ENCODE measurements around the gene TNS3.

TNS3 gene

DNA sequence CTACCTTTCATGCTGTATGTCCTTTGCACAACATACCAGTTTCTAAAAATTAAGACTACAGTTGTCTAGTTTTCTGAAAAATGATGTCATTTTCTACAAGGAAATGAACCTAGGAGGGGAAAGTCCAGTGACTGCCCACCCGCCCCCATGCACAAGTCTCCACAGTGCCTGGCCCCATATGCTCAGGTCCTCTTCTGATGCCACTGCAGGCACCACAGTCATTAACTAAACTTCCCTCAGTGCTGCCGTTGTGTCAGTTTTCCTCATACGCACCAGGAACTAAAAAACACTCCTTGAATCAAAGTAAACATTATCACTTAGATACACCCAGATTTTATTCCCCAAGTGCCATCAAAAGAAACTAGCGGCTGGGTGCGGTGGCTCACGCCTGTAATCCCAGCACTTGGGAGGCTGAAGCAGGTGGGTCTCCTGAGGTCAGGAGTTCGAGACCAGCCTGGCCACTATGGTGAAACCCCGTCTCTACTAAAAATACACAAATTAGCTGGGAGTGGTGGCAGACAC is 6.9 kb upstream of the TNS3 start:
- DNase-seq, result no peak
- H4K20me1 ChIP-seq (ENCODE audit: insufficient read depth, low read length), result no peaks in the 10 kb centered on the region
- H2AFZ ChIP-seq (ENCODE audit: low read length), result no peak overlapping the region
- H3K79me2 ChIP-seq (ENCODE audit: low read length), result no peaks in the 10 kb centered on the region
- no peaks in the 10 kb centered on the region for H3F3A ChIP-seq (ENCODE audit: insufficient read depth, low read length)
- no peaks in the 10 kb centered on the region for H3K9me3 ChIP-seq (replicated peaks; ENCODE audit: insufficient read depth, low read length)
- no peaks in the 10 kb centered on the region for H3K27me3 ChIP-seq (replicated peaks; ENCODE audit: insufficient read depth, low read length)
- no peak overlapping the region for H3K4me2 ChIP-seq (ENCODE audit: low read depth, low read length)
- no peak overlapping the region for H3K4me3 ChIP-seq (ENCODE audit: low read length)
- peaks cover 14% of the 10 kb centered on the region for H3K4me1 ChIP-seq (ENCODE audit: low read length)
- TF ChIP-seq EZH2phosphoT487 (IDR thresholded peaks at IDR 0.05; ENCODE audit: low read length) (no peak), CTCF (IDR thresholded peaks at IDR 0.05; ENCODE audit: low read length) (no peak), EZH2 (optimal IDR thresholded peaks at IDR 0.05; ENCODE audit: low read depth, low read length) (no peak)
- no peak overlapping the region for H3K27ac ChIP-seq (ENCODE audit: low read length)
- no peaks in the 10 kb centered on the region for H3K9me2 ChIP-seq (replicated peaks; ENCODE audit: insufficient read depth, low read length)
- no peaks in the 10 kb centered on the region for H3K36me3 ChIP-seq (replicated peaks; ENCODE audit: insufficient read depth, low read length)
- no peak overlapping the region for H3K9ac ChIP-seq (ENCODE audit: low read length)

DNA sequence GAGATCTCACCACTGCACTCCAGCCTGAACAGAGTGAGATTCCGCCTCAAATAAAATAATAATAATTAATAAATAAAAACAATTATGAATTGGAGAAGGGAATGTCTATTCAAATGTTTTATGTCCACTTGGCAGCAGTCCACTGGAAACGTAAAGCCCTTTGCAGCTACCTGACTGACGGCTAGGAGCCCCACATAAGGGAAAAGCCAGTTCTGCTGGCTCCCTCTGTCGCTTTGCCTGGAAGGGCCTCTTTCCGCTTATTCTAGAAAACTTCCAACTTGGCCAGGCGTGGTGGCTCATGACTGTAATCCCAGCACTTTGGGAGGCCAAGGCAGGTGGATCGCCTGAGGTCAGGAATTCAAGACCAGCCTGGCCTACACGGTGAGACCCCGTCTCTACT is 6.1 kb upstream of the TNS3 start:
- Histone ChIP-seq H3K79me2 (ENCODE audit: low read length) (no peaks in the 10 kb centered on the region), H3K9me2 (replicated peaks; ENCODE audit: insufficient read depth, low read length) (no peaks in the 10 kb centered on the region), H3K36me3 (replicated peaks; ENCODE audit: insufficient read depth, low read length) (no peaks in the 10 kb centered on the region), H2AFZ (ENCODE audit: low read length) (no peak overlapping the region), H3K27ac (ENCODE audit: low read length) (no peak overlapping the region), H3F3A (ENCODE audit: insufficient read depth, low read length) (no peaks in the 10 kb centered on the region), H4K20me1 (ENCODE audit: insufficient read depth, low read length) (no peaks in the 10 kb centered on the region), H3K9me3 (replicated peaks; ENCODE audit: insufficient read depth, low read length) (no peaks in the 10 kb centered on the region), H3K27me3 (replicated peaks; ENCODE audit: insufficient read depth, low read length) (no peaks in the 10 kb centered on the region; the same call in 1 of the 2 replicates), H3K4me2 (ENCODE audit: low read depth, low read length) (no peak overlapping the region), H3K4me3 (ENCODE audit: low read length) (no peak overlapping the region), H3K9ac (ENCODE audit: low read length) (no peak overlapping the region), H3K4me1 (ENCODE audit: low read length) (peaks cover 14% of the 10 kb centered on the region)
- no peak for TF ChIP-seq CTCF (IDR thresholded peaks at IDR 0.05; ENCODE audit: low read length)
- TF ChIP-seq EZH2phosphoT487 (IDR thresholded peaks at IDR 0.05; ENCODE audit: low read length), result no peak
- no peak for DNase-seq

DNA sequence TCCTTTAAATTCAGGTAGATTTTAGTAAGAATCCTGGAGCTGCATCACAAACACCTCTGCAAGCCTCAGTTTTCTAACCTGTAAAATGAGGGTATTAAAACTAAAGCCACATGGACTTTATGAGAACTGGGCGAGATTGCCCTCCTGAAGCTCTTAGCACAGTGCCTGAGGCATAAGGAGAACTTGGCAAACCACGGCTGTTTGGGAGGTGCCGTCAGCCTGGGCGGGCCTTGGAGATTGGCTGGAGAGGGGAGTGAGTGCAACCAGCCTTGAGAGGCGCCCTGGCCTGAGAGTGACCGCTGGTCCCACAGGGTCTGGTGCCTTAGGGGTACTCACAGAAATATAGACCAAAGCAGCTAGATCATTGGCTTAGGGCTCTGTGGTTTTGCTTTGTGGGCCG is 5.4 kb upstream of the TNS3 start:
- Histone ChIP-seq H3K9me3 (replicated peaks; ENCODE audit: insufficient read depth, low read length) (no peaks in the 10 kb centered on the region), H3K4me3 (ENCODE audit: low read length) (no peak overlapping the region), H3K9me2 (replicated peaks; ENCODE audit: insufficient read depth, low read length) (no peaks in the 10 kb centered on the region), H3K27me3 (replicated peaks; ENCODE audit: insufficient read depth, low read length) (no peaks in the 10 kb centered on the region; the same call in 1 of the 2 replicates), H3K27ac (ENCODE audit: low read length) (no peak overlapping the region), H3K79me2 (ENCODE audit: low read length) (no peaks in the 10 kb centered on the region), H3K4me1 (ENCODE audit: low read length) (peaks cover 14% of the 10 kb centered on the region), H3K9ac (ENCODE audit: low read length) (no peak overlapping the region), H2AFZ (ENCODE audit: low read length) (no peak overlapping the region), H3F3A (ENCODE audit: insufficient read depth, low read length) (no peaks in the 10 kb centered on the region), H3K4me2 (ENCODE audit: low read depth, low read length) (no peak overlapping the region), H4K20me1 (ENCODE audit: insufficient read depth, low read length) (no peaks in the 10 kb centered on the region), H3K36me3 (replicated peaks; ENCODE audit: insufficient read depth, low read length) (no peaks in the 10 kb centered on the region)
- no peak for DNase-seq
- no peak for TF ChIP-seq CTCF (IDR thresholded peaks at IDR 0.05; ENCODE audit: low read length)
- TF ChIP-seq EZH2 (optimal IDR thresholded peaks at IDR 0.05; ENCODE audit: low read depth, low read length), result no peak
- no peak for TF ChIP-seq EZH2phosphoT487 (IDR thresholded peaks at IDR 0.05; ENCODE audit: low read length)
